Keratinocyte (primary cell): ENCODE data around the gene CNTNAP2.

Experiments
- EZH2 ChIP-seq: IDR thresholded peaks from one replicate; pipeline ENCODE4 v1.6.1; 2012; ENCODE audit warnings: inconsistent platforms, mild to moderate bottlenecking, low read length, moderate library complexity
- TF ChIP-seq, protein P1 (sequence below), 3 experiments: IDR thresholded peaks in 1 of 3; conservative IDR thresholded peaks in 1 of 3; optimal IDR thresholded peaks in 1 of 3; 2 replicates in 2 of 3; 3 replicates in 1 of 3; pipeline versions ENCODE3 to v1.5.1; 2011; ENCODE audit warnings: low read length in 3 of 3, mild to moderate bottlenecking in 3 of 3, moderate library complexity in 2 of 3, control low read depth in 1 of 3, inconsistent platforms in 1 of 3; ENCODE audit not compliant: insufficient read depth in 2 of 3; ENCODE audit errors: extremely low read depth in 1 of 3

DNA sequence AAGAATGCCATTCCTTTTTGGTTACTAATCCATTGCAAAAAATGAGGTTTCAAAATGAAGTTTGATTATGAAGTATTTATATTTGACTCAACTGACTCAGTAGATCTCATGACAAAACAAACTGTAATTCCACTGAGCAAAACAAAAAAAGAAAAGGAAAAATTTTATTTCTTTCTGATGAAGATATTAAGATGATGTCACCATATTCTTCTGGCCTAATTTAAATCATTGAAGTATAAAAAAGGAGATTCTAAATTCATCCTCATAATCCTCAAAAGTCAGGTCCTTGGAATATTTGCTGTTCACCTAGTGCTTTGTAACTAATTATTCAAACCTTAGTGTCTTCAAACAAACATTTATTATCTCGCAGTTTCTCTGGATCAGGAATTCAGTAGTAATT, 1183.7 kb downstream of the CNTNAP2 start:
- TF ChIP-seq, protein P1, sequence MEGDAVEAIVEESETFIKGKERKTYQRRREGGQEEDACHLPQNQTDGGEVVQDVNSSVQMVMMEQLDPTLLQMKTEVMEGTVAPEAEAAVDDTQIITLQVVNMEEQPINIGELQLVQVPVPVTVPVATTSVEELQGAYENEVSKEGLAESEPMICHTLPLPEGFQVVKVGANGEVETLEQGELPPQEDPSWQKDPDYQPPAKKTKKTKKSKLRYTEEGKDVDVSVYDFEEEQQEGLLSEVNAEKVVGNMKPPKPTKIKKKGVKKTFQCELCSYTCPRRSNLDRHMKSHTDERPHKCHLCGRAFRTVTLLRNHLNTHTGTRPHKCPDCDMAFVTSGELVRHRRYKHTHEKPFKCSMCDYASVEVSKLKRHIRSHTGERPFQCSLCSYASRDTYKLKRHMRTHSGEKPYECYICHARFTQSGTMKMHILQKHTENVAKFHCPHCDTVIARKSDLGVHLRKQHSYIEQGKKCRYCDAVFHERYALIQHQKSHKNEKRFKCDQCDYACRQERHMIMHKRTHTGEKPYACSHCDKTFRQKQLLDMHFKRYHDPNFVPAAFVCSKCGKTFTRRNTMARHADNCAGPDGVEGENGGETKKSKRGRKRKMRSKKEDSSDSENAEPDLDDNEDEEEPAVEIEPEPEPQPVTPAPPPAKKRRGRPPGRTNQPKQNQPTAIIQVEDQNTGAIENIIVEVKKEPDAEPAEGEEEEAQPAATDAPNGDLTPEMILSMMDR (optimal IDR thresholded peaks at IDR 0.05 in 1 of 3, IDR thresholded peaks at IDR 0.05 in 1 of 3, conservative IDR thresholded peaks at IDR 0.05 in 1 of 3; ENCODE audit: extremely low read depth in 1 of 3, insufficient read depth in 2 of 3, low read length in 3 of 3) = no peak
- no peak for TF ChIP-seq EZH2
